Measurements from ENCODE around the gene KCNH6. TPM values are rescaled to one million over a fixed set of nuclear protein-coding genes. Genes with fewer than 3 reads are reported as not detected.

Gene KCNH6
- total RNA-seq, 1 experiment from 2014 or later, result 1.6 TPM

DNA sequence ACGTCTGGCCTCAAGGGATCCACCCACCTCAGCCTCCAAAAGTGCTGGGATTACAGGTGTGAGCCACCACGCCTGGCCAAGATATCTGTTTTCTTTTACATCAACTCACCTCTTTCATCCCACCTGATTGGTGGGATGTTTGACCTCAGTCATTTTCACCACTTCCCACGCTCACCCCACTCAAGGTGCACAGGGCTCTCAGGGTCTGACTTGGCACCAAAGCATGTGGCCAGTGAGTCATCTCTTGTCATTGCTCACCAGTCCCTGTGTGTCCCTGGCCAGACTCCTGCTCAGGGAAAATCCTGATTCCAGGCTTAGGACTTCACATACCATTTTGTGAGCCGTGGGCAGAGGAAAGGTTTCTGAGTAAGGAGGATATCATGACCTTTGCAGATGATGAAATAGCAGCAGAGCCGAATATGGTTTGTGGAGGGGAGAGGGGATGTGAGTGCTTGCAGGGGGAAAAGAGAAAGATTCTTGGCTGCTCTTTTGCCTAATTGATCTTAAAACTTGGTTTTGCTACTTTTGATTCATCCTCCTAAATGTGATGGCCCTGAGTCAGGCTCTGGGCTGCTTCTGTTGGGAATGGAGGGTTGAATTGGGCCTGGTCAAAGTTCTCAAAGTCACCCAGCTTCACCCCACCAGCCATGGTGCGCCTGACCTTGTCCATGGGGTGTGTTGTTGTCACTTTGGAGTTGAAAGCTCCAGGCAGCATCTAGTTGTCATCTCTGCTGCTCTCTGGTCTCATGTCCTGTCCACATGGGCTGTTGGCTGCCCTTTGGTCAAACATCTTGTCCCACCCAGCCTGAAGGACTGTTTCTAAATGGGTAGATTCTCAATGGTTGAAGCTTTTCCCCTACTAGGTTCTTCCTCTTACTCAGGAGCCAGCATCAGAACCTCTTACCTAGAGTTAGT, 6.0 kb upstream of the KCNH6 start:
- no peak overlapping the region for H3K4me3 Mint-ChIP-seq
- no peak overlapping the region for H2BK20ac ChIP-seq (ENCODE audit: low read depth, low read length, poor library complexity, severe bottlenecking)
- H3K27me3 ChIP-seq (ENCODE audit: insufficient read depth, low read length), result no peaks in the 10 kb centered on the region
- no peaks in the 10 kb centered on the region for H3K79me2 ChIP-seq (ENCODE audit: insufficient read depth, low read length)
- no peaks in the 10 kb centered on the region for H3K9me3 Mint-ChIP-seq
- no peak overlapping the region for H2BK120ac ChIP-seq (ENCODE audit: low read depth, low read length, poor library complexity, severe bottlenecking)
- no peak overlapping the region for H3K18ac ChIP-seq (ENCODE audit: insufficient read length, low read depth, low read length)
- H3K14ac ChIP-seq (ENCODE audit: insufficient read depth, low read length), result no peak overlapping the region
- no peaks in the 10 kb centered on the region for H3K9me3 ChIP-seq (ENCODE audit: control insufficient read depth, low read depth, low read length)
- H3K9ac ChIP-seq (ENCODE audit: extremely low read depth, insufficient read length, low read length), result no peak overlapping the region
- no CpG with 5 or more reads among the region's 6 CpGs for WGBS (ENCODE audit: extremely low coverage, insufficient read length, low lambda C conversion rate)
- TF ChIP-seq CTCF (conservative IDR thresholded peaks at IDR 0.05), result no peak
- H3K79me1 ChIP-seq (ENCODE audit: insufficient read depth, low read depth, low read length, poor library complexity, severe bottlenecking), result no peaks in the 10 kb centered on the region
- 0 out of 2 replicates have a peak, but pooled peaks cover 6% of the 10 kb centered on the region for H3K4me1 ChIP-seq (ENCODE audit: insufficient read depth, low read length)
- no peak overlapping the region for H3K27ac ChIP-seq (ENCODE audit: insufficient read length, low read depth, low read length)
- H2AK5ac ChIP-seq (ENCODE audit: insufficient read length, low read length), result no peak overlapping the region
- no peaks in the 10 kb centered on the region for H4K20me1 ChIP-seq (ENCODE audit: control insufficient read depth, insufficient read depth, insufficient read length)
- no peak overlapping the region for H3K23ac ChIP-seq (ENCODE audit: insufficient read length, low read depth, low read length)
- DNase-seq, result no peak
- no peak overlapping the region for H2AFZ ChIP-seq (ENCODE audit: low read length)
- H3T11ph ChIP-seq (ENCODE audit: low read length), result no peak overlapping the region
- H3K23me2 ChIP-seq (ENCODE audit: insufficient read length, low read depth, low read length, poor library complexity, severe bottlenecking), result no peaks in the 10 kb centered on the region
- H2BK12ac ChIP-seq (ENCODE audit: insufficient read length, low read depth, low read length), result no peak overlapping the region
- H4K91ac ChIP-seq (ENCODE audit: insufficient read length, low read depth, low read length), result no peak overlapping the region
- H3K56ac ChIP-seq (ENCODE audit: insufficient read length, low read depth, low read length), result no peak overlapping the region
- H4K8ac ChIP-seq (replicated peaks; ENCODE audit: insufficient read length, low read depth, low read length), result no peak overlapping the region
- H3K4ac ChIP-seq (ENCODE audit: low read depth, low read length), result no peak overlapping the region
- no peak overlapping the region for H2BK15ac ChIP-seq (ENCODE audit: low read depth, low read length)
- no peak overlapping the region; a peak in 1 of 7 replicates for H3K27ac Mint-ChIP-seq
- H3K27me3 Mint-ChIP-seq (ENCODE audit: low read depth), result peaks cover 7% of the 10 kb centered on the region; the same call in 1 of the 2 replicates
- peaks cover 18 to 20% of the 10 kb centered on the region in 2 experiments for H3K4me1 Mint-ChIP-seq
- H3K4me2 ChIP-seq (ENCODE audit: insufficient read depth, insufficient read length, low read length), result no peak overlapping the region
- no peaks in the 10 kb centered on the region for H3K36me3 Mint-ChIP-seq (ENCODE audit: insufficient read depth in 1 of 3, low read depth in 3 of 3)
- H4K5ac ChIP-seq (ENCODE audit: insufficient read length, low read depth, low read length), result no peak overlapping the region
- H2BK5ac ChIP-seq (ENCODE audit: insufficient read length, low read length), result no peak overlapping the region

Data from H9 (cell line).